ENCODE results near the gene MAPKAPK3. TPM values are rescaled to one million over a fixed set of nuclear protein-coding genes. Genes with fewer than 3 reads are reported as not detected.

The MAPKAPK3 gene
- total RNA-seq, 4 donors from 2014 or later, result 21.3 to 37.8 (median 26.9) TPM

- Histone ChIP-seq H3K27ac (no peak overlapping the region), H3K36me3 (no peaks in the 10 kb centered on the region), H3K4me1 (no peaks in the 10 kb centered on the region), H3K4me3 (no peak overlapping the region), H3K9me3 (no peaks in the 10 kb centered on the region), H3K27me3 (no peaks in the 10 kb centered on the region)
- no peak for DNase-seq
- intact Hi-C loops (cut with DNase I; ENCODE audit: low total_unique reads), result no loop called here
- WGBS, 2 donors (ENCODE audit: low coverage in 1 of 2), result 88% methylated on average over 9 of the region's 9 CpGs; no CpG with 5 or more reads in 1 of the 2 donors
- TF ChIP-seq POLR2AphosphoS5 (IDR thresholded peaks at IDR 0.05) (no peak), CTCF (IDR thresholded peaks at IDR 0.05) (no peak), POLR2A (IDR thresholded peaks at IDR 0.05) (no peak), EP300 (IDR thresholded peaks at IDR 0.05; ENCODE audit: low read depth) (no peak)
- in situ Hi-C loops (cut with MboI; ENCODE audit: low pct_ligation_motif_present in 1 of 4, low pct_unique_long_range_greater_than_20kb in 1 of 4, low sequenced_read_pairs in 3 of 4), result no loop called here
These were observed 36.1 kb upstream of the MAPKAPK3 start for GRCh38 chr3:50580683-50581458.

GRCh38 chr3:50581459-50581842 is 35.5 kb upstream of the MAPKAPK3 start:
- no peak overlapping the region for H3K27ac ChIP-seq
- no peaks in the 10 kb centered on the region for H3K27me3 ChIP-seq
- intact Hi-C loops (cut with DNase I; ENCODE audit: low total_unique reads) (no loop called here), in situ Hi-C loops (cut with MboI; ENCODE audit: low pct_ligation_motif_present in 1 of 4, low pct_unique_long_range_greater_than_20kb in 1 of 4, low sequenced_read_pairs in 3 of 4) (no loop called here)
- no peak for DNase-seq
- H3K4me1 ChIP-seq, result no peaks in the 10 kb centered on the region
- 100% methylated on average over 1 of the region's 2 CpGs; no CpG with 5 or more reads in 1 of the 2 donors for WGBS, 2 donors (ENCODE audit: low coverage in 1 of 2)
- TF ChIP-seq POLR2AphosphoS5 (IDR thresholded peaks at IDR 0.05) (no peak), EP300 (IDR thresholded peaks at IDR 0.05; ENCODE audit: low read depth) (no peak), POLR2A (IDR thresholded peaks at IDR 0.05) (no peak), CTCF (IDR thresholded peaks at IDR 0.05) (no peak)
- H3K36me3 ChIP-seq, result no peaks in the 10 kb centered on the region
- H3K9me3 ChIP-seq, result no peaks in the 10 kb centered on the region
- H3K4me3 ChIP-seq, result no peak overlapping the region

GRCh38 chr3:50582083-50582482 is 34.9 kb upstream of the MAPKAPK3 start:
- Histone ChIP-seq H3K4me1 (no peaks in the 10 kb centered on the region), H3K27me3 (no peaks in the 10 kb centered on the region), H3K9me3 (no peaks in the 10 kb centered on the region), H3K27ac (no peak overlapping the region), H3K36me3 (no peaks in the 10 kb centered on the region), H3K4me3 (no peak overlapping the region)
- in situ Hi-C loops (cut with MboI; ENCODE audit: low pct_ligation_motif_present in 1 of 4, low pct_unique_long_range_greater_than_20kb in 1 of 4, low sequenced_read_pairs in 3 of 4) (no loop called here), intact Hi-C loops (cut with DNase I; ENCODE audit: low total_unique reads) (no loop called here)
- no peak for DNase-seq
- TF ChIP-seq CTCF (IDR thresholded peaks at IDR 0.05), result no peak
- TF ChIP-seq POLR2A (IDR thresholded peaks at IDR 0.05), result no peak
- TF ChIP-seq POLR2AphosphoS5 (IDR thresholded peaks at IDR 0.05), result no peak
- no peak for TF ChIP-seq EP300 (IDR thresholded peaks at IDR 0.05; ENCODE audit: low read depth)
- 80% methylated on average over 9 of the region's 9 CpGs; no CpG with 5 or more reads in 1 of the 2 donors for WGBS, 2 donors (ENCODE audit: low coverage in 1 of 2)

GRCh38 chr3:50583897-50584296 is 33.1 kb upstream of the MAPKAPK3 start:
- intact Hi-C loops (cut with DNase I; ENCODE audit: low total_unique reads), result no loop called here
- Histone ChIP-seq H3K27ac (no peak overlapping the region), H3K36me3 (no peaks in the 10 kb centered on the region), H3K27me3 (no peaks in the 10 kb centered on the region), H3K4me3 (no peak overlapping the region), H3K4me1 (no peaks in the 10 kb centered on the region), H3K9me3 (no peaks in the 10 kb centered on the region)
- in situ Hi-C loops (cut with MboI; ENCODE audit: low pct_ligation_motif_present in 1 of 4, low pct_unique_long_range_greater_than_20kb in 1 of 4, low sequenced_read_pairs in 3 of 4), result no loop called here
- WGBS, 2 donors (ENCODE audit: low coverage in 1 of 2), result 88% methylated on average over 6 of the region's 6 CpGs; no CpG with 5 or more reads in 1 of the 2 donors
- no peak for TF ChIP-seq POLR2A (IDR thresholded peaks at IDR 0.05)
- peak in 2 of 3 donors; percentile 10 to 55 for TF ChIP-seq POLR2AphosphoS5 (IDR thresholded peaks at IDR 0.05)
- DNase-seq, result no peak
